ENCODE results near the gene MXD1. TPM values are rescaled to one million over a fixed set of nuclear protein-coding genes. Genes with fewer than 3 reads are reported as not detected.

MXD1 gene
- total and polyA plus RNA-seq, 2 of the 4 experiments (the other 2 are of a cell fraction) = 2.0 to 3.7 TPM

DNA sequence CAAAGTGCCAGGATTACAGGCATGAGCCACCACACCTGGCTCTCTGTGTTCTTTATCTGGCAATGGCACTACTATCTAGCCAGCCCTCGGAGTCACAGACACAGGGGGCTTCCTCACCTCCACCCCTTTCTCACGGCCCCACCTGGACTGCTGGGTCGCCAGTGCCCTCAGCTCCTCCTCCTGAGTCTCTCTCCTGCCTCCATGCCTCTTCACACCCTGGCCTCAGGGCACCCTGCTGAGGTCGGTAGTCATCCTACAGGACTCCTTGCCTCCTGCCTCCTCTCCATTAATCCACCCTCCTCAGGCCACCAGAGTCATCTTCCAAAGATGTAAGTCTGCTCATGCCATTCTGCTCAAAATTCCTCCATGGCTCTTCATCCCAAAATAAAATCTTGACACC, 55.1 kb downstream of the MXD1 start (continued):
- TF ChIP-seq, protein P1, sequence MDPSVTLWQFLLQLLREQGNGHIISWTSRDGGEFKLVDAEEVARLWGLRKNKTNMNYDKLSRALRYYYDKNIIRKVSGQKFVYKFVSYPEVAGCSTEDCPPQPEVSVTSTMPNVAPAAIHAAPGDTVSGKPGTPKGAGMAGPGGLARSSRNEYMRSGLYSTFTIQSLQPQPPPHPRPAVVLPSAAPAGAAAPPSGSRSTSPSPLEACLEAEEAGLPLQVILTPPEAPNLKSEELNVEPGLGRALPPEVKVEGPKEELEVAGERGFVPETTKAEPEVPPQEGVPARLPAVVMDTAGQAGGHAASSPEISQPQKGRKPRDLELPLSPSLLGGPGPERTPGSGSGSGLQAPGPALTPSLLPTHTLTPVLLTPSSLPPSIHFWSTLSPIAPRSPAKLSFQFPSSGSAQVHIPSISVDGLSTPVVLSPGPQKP (IDR thresholded peaks at IDR 0.05; ENCODE audit: borderline replicate concordance, low read depth, low read length) = no peak

DNA sequence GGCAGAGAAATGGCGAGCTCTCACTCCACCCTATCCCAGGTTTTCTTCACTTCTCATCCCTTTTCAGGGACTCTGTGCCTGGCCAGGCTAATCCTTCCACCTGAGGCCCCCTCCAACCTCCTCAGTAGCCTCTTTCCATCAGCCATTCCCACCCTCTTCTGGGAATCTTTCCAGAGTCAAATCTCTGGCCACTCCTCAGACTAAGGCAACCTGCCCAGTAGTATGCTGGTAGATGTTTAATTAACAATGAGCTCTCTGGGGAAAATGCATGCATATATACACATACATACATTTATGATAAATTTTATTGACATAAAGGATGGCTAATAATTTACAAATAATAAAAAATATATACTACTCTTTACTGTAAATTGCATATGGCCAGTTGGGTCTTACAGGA, 57.9 kb downstream of the MXD1 start:
- H3K9me1 ChIP-seq (ENCODE audit: insufficient read depth, low read length) = no peaks in the 10 kb centered on the region
- in situ Hi-C loops (cut with MboI; ENCODE audit: low sequenced_read_pairs) (no loop called here), dilution Hi-C loops (cut with HindIII; ENCODE audit: low sequenced_read_pairs, unreplicated experiment) (no loop called here), intact Hi-C loops (cut with micrococcal nuclease) (no loop called here)
- no peak overlapping the region for H3K4me2 ChIP-seq (ENCODE audit: low read depth, low read length)
- H2AFZ ChIP-seq (replicated peaks; ENCODE audit: low read length, poor library complexity) = no peak overlapping the region
- H3K18ac ChIP-seq (ENCODE audit: low read depth, low read length) = no peak overlapping the region
- H3K14ac ChIP-seq (replicated peaks; ENCODE audit: low read depth, low read length) = no peak overlapping the region
- H4K91ac ChIP-seq (ENCODE audit: insufficient read depth, low read depth, low read length) = no peak overlapping the region
- POLR2A ChIA-PET (ENCODE audit: unreplicated experiment) = no interaction called here
- ATAC-seq (ENCODE audit: low read depth) (no peak), DNase-seq (no peak)
- H2AK9ac ChIP-seq (replicated peaks; ENCODE audit: low read depth, low read length, poor library complexity) = no peak overlapping the region
- no peak overlapping the region for H4K8ac ChIP-seq (ENCODE audit: low read depth in 2 of 2, low read length in 2 of 2)
- H2AK5ac ChIP-seq (ENCODE audit: low read depth, low read length) = no peak overlapping the region
- no peak overlapping the region for H4K5ac ChIP-seq (ENCODE audit: low read depth, low read length)
- H3K36me3 ChIP-seq (ENCODE audit: control insufficient read depth, insufficient read depth, low read length) = no peaks in the 10 kb centered on the region
- no peak overlapping the region for H3K23ac ChIP-seq (ENCODE audit: low read depth, low read length)
- no peak overlapping the region for H3K56ac ChIP-seq (ENCODE audit: extremely low read depth, insufficient read depth, low read length)
- no peak overlapping the region for H3K9ac ChIP-seq (ENCODE audit: low read depth, low read length)
- no CpG with 5 or more reads among the region's 1 CpG for WGBS, 2 experiments (ENCODE audit: extremely low coverage in 2 of 2, insufficient read length in 1 of 2)
- H3K4ac ChIP-seq (ENCODE audit: low read depth, low read length) = no peak overlapping the region
- peaks cover 8% of the 10 kb centered on the region; the same call in 1 of the 2 replicates for H3K27me3 ChIP-seq (ENCODE audit: control insufficient read depth, insufficient read depth, low read length)
- peaks cover 1% of the 10 kb centered on the region; the same call in 1 of the 2 replicates for H3K4me1 ChIP-seq (ENCODE audit: control insufficient read depth, insufficient read depth, low read length)
- no peak for TF ChIP-seq NFE2L2 (IDR thresholded peaks at IDR 0.05; ENCODE audit: low read depth, low read length)
- CTCF ChIA-PET = no interaction called here
- H2BK15ac ChIP-seq (ENCODE audit: low read depth, low read length) = no peak overlapping the region
- no peak overlapping the region for H3K4me3 ChIP-seq (ENCODE audit: insufficient read depth, low read depth, low read length)
- H2BK5ac ChIP-seq (ENCODE audit: low read depth, low read length, poor library complexity, severe bottlenecking) = no peak overlapping the region
- H2BK20ac ChIP-seq (ENCODE audit: low read depth, low read length) = no peak overlapping the region
- H3K27ac ChIP-seq (ENCODE audit: insufficient read depth, low read length) = no peak overlapping the region
- no peaks in the 10 kb centered on the region for H4K20me1 ChIP-seq (ENCODE audit: insufficient read depth, low read length)
- no peak overlapping the region for H2BK120ac ChIP-seq (ENCODE audit: low read depth, low read length)
- no TSS peak for BruUV-seq (replicated peaks)
- H3K79me1 ChIP-seq (ENCODE audit: low read depth in 1 of 2, low read length in 2 of 2) = no peaks in the 10 kb centered on the region
- H3K9me3 ChIP-seq (ENCODE audit: control insufficient read depth, insufficient read depth, low read length) = no peaks in the 10 kb centered on the region
